IMR-90 (cell line): Measurements from ENCODE around the gene VWA8. TPM values are rescaled to one million over a fixed set of nuclear protein-coding genes. Genes with fewer than 3 reads are reported as not detected.

Experiments used
- ATAC-seq: fragments of 200-7000 bp; cut with Tn5 transposase; 2 replicates; pipeline ENCODE4 v1.9.1; 2020; ENCODE audit warnings: low read depth, mild to moderate bottlenecking, moderate library complexity
- BruUV-seq: library from RNA; stranded (reverse); fragments of 400-500 nt; replicated peaks from 2 replicates; lab custom pipeline; 2021; lab: Mats Ljungman, UMichigan
- CTCF ChIA-PET: fragments of 300-600 bp; formaldehyde crosslinking; extraction: SDS; loops from one replicate; lab custom pipeline; 2021; ENCODE audit warnings: antibody characterized with exemption; lab: Yijun Ruan, JAX
- POLR2A ChIA-PET: fragments of 300-600 bp; sonication (Branson Sonifier 250); formaldehyde crosslinking; loops from one replicate; lab custom pipeline; 2022; ENCODE audit warnings: antibody characterized with exemption; ENCODE audit not compliant: unreplicated experiment; lab: Charles Lee
- DNase-seq: peaks from one replicate; pipeline ENCODE4 v3.0.0; 2013
- H2AFZ ChIP-seq: replicated peaks from 2 replicates; pipeline ENCODE3; 2013; ENCODE audit warnings: low read length, mild to moderate bottlenecking; ENCODE audit not compliant: poor library complexity
- H2AK5ac ChIP-seq: 2 replicates; pipeline ENCODE4 v1.6.1; 2013; ENCODE audit warnings: low read depth, low read length, inconsistent platforms
- H2AK9ac ChIP-seq: replicated peaks from 2 replicates; pipeline ENCODE3; 2013; ENCODE audit warnings: mild to moderate bottlenecking, low read depth, low read length, moderate library complexity; ENCODE audit not compliant: poor library complexity
- H2BK120ac ChIP-seq: 2 replicates; pipeline ENCODE4 v1.6.1; 2013; ENCODE audit warnings: low read depth, low read length, inconsistent platforms
- H2BK15ac ChIP-seq: 3 replicates; pipeline ENCODE4 v1.6.1; 2013; ENCODE audit warnings: low read depth, low read length, inconsistent platforms
- H2BK20ac ChIP-seq: 2 replicates; pipeline ENCODE4 v1.6.1; 2013; ENCODE audit warnings: low read depth, mild to moderate bottlenecking, inconsistent platforms, low read length, moderate library complexity
- H2BK5ac ChIP-seq: 2 replicates; pipeline ENCODE4 v1.6.1; 2013; ENCODE audit warnings: mild to moderate bottlenecking, low read depth, low read length, inconsistent platforms; ENCODE audit not compliant: poor library complexity, severe bottlenecking
- H3K14ac ChIP-seq: replicated peaks from 2 replicates; pipeline ENCODE4 v1.6.1; 2013; ENCODE audit warnings: low read depth, low read length, inconsistent platforms
- H3K18ac ChIP-seq: 2 replicates; pipeline ENCODE4 v1.6.1; 2013; ENCODE audit warnings: low read depth, low read length, control low read depth
- H3K23ac ChIP-seq: 2 replicates; pipeline ENCODE4 v1.6.1; 2013; ENCODE audit warnings: low read depth, low read length, inconsistent platforms
- H3K27ac ChIP-seq: 2 replicates; pipeline ENCODE4 v1.5.1; 2013; ENCODE audit warnings: mild to moderate bottlenecking, control low read depth, low read length; ENCODE audit not compliant: insufficient read depth
- H3K27me3 ChIP-seq: 2 replicates; pipeline ENCODE4 v1.6.1; 2013; ENCODE audit warnings: low read length; ENCODE audit not compliant: control insufficient read depth, insufficient read depth
- H3K36me3 ChIP-seq: 2 replicates; pipeline ENCODE4 v1.6.1; 2013; ENCODE audit warnings: low read length, mixed read lengths; ENCODE audit not compliant: control insufficient read depth, insufficient read depth
- H3K4ac ChIP-seq: 2 replicates; pipeline ENCODE4 v1.6.1; 2013; ENCODE audit warnings: low read depth, low read length, inconsistent platforms
- H3K4me1 ChIP-seq: 2 replicates; pipeline ENCODE4 v1.6.1; 2013; ENCODE audit warnings: low read length, mixed read lengths; ENCODE audit not compliant: control insufficient read depth, insufficient read depth
- H3K4me2 ChIP-seq: 2 replicates; pipeline ENCODE4 v1.6.1; 2013; ENCODE audit warnings: low read depth, mild to moderate bottlenecking, control low read depth, low read length, moderate library complexity
- H3K4me3 ChIP-seq: 2 replicates; pipeline ENCODE4 v1.5.1; 2013; ENCODE audit warnings: low read depth, mild to moderate bottlenecking, control low read depth, low read length, moderate library complexity; ENCODE audit not compliant: insufficient read depth
- H3K56ac ChIP-seq: 2 replicates; pipeline ENCODE4 v1.6.1; 2013; ENCODE audit warnings: low read length, inconsistent platforms; ENCODE audit not compliant: insufficient read depth; ENCODE audit errors: extremely low read depth
- H3K79me1 ChIP-seq, 2 experiments: 2 replicates each; pipeline ENCODE4 v1.6.1; 2013; ENCODE audit warnings: low read length in 2 of 2, inconsistent platforms in 1 of 2, low read depth in 1 of 2
- H3K9ac ChIP-seq: 2 replicates; pipeline ENCODE4 v1.6.1; 2013; ENCODE audit warnings: low read depth, low read length, control low read depth
- H3K9me1 ChIP-seq: 2 replicates; pipeline ENCODE4 v1.6.1; 2013; ENCODE audit warnings: low read length, inconsistent platforms; ENCODE audit not compliant: insufficient read depth
- H3K9me3 ChIP-seq: 2 replicates; pipeline ENCODE4 v1.6.1; 2013; ENCODE audit warnings: low read length; ENCODE audit not compliant: control insufficient read depth, insufficient read depth
- H4K20me1 ChIP-seq: 2 replicates; pipeline ENCODE4 v1.6.1; 2013; ENCODE audit warnings: low read length, inconsistent platforms; ENCODE audit not compliant: insufficient read depth
- H4K5ac ChIP-seq: 2 replicates; pipeline ENCODE4 v1.6.1; 2013; ENCODE audit warnings: mild to moderate bottlenecking, low read depth, low read length, control low read depth
- H4K8ac ChIP-seq, 2 experiments: 2 replicates each; pipeline ENCODE4 v1.6.1; 2013; ENCODE audit warnings: low read depth in 2 of 2, low read length in 2 of 2, control low read depth in 1 of 2, inconsistent platforms in 1 of 2
- H4K91ac ChIP-seq: 2 replicates; pipeline ENCODE4 v1.6.1; 2013; ENCODE audit warnings: low read depth, low read length, inconsistent platforms; ENCODE audit not compliant: insufficient read depth
- BHLHE40 ChIP-seq: fragments of 150-350 bp; IDR thresholded peaks from 2 replicates; pipeline ENCODE4 v1.6.1; 2016; ENCODE audit warnings: mild to moderate bottlenecking, low read depth, low read length
- CEBPB ChIP-seq: IDR thresholded peaks from 2 replicates; pipeline ENCODE4 v1.6.1; 2012; ENCODE audit warnings: low read depth, low read length, improper control_type of control experiment
- POLR2A ChIP-seq: IDR thresholded peaks from 2 replicates; pipeline ENCODE4 v1.6.1; 2012; ENCODE audit warnings: mild to moderate bottlenecking, low read depth, low read length
- WGBS, 2 experiments: methylation state at CpG; one replicate each; pipeline versions ENCODE4 v1.1.5 to v1.1.7; 2013; ENCODE audit warnings: missing lambda C conversion rate in 2 of 2; ENCODE audit not compliant: insufficient read length in 1 of 2; ENCODE audit errors: extremely low coverage in 2 of 2; 5-methylcytosine and 5-hydroxymethylcytosine counted together
- dilution Hi-C: fragments of 300-500 bp; cut with HindIII; formaldehyde crosslinking; loops from one replicate; pipeline ENCODE4 v1.14.3; 2018; ENCODE audit warnings: low sequenced_read_pairs; ENCODE audit not compliant: unreplicated experiment
- in situ Hi-C: fragments of 300-500 bp; cut with MboI; formaldehyde crosslinking; loops from 3 replicates; pipeline ENCODE4 v1.14.3; 2019; ENCODE audit warnings: low sequenced_read_pairs, inconsistent platforms, mixed read lengths
- intact Hi-C: fragments of 100-400 bp; cut with micrococcal nuclease; formaldehyde crosslinking; loops from 2 replicates; pipeline ENCODE4 v1.10.0; 2022
- polyA plus RNA-seq, 3 experiments: library from polyadenylated mRNA; depleted of rRNA; stranded (reverse); fragments of >200 nt; gene quantifications; 2 replicates each; pipeline ENCODE4 v1.2.3, GENCODE V29; 2012; ENCODE audit warnings: low replicate concordance in 1 of 3
- total RNA-seq: library from RNA; depleted of rRNA; stranded (reverse); fragments of >200 nt; gene quantifications from 2 replicates; pipeline ENCODE4 v1.2.3, GENCODE V29; 2012

Gene VWA8
- total and polyA plus RNA-seq, 2 of the 4 experiments (the other 2 are of a cell fraction), result 5.9 to 18.3 TPM

GRCh38 chr13:41693434-41693833 lies 267.5 kb downstream of the VWA8 start:
- BruUV-seq, result no TSS peak
- H3K79me1 ChIP-seq, result no peaks in the 10 kb centered on the region
- no peak overlapping the region for H3K9ac ChIP-seq
- no peak overlapping the region for H2BK15ac ChIP-seq
- H4K5ac ChIP-seq, result no peak overlapping the region
- in situ Hi-C loops (no loop called here), intact Hi-C loops (no loop called here), dilution Hi-C loops (no loop called here)
- H4K91ac ChIP-seq, result no peak overlapping the region
- H2AK9ac ChIP-seq, result no peak overlapping the region
- H2BK120ac ChIP-seq, result no peak overlapping the region
- no peak overlapping the region for H3K27ac ChIP-seq
- H3K23ac ChIP-seq, result no peak overlapping the region
- H4K20me1 ChIP-seq, result no peaks in the 10 kb centered on the region
- peaks cover 7% of the 10 kb centered on the region for H3K4me1 ChIP-seq
- no peak overlapping the region for H3K14ac ChIP-seq
- H2AK5ac ChIP-seq, result no peak overlapping the region
- H3K56ac ChIP-seq, result no peak overlapping the region
- H3K4ac ChIP-seq, result no peak overlapping the region
- no peak overlapping the region for H2BK5ac ChIP-seq
- ChIA-PET POLR2A (interaction anchor here (0.6 kb wide), 1 partner anchor 26 kb away, joined by 3 read pairs; no protein-coding TSS in a partner anchor), CTCF (interaction anchor here (0.5 to 0.8 kb wide), 2 partner anchors 25 to 419 kb away, joined by 3 to 4 read pairs; no protein-coding TSS in a partner anchor)
- no peak overlapping the region for H4K8ac ChIP-seq
- no peak overlapping the region for H3K4me3 ChIP-seq
- no peak overlapping the region for H2AFZ ChIP-seq
- DNase-seq (no peak), ATAC-seq (no peak)
- H3K9me1 ChIP-seq, result peaks cover 2% of the 10 kb centered on the region; the same call in 1 of the 2 replicates
- no CpG with 5 or more reads among the region's 1 CpG for WGBS, 2 experiments
- H3K18ac ChIP-seq, result no peak overlapping the region
- H3K27me3 ChIP-seq, result no peaks in the 10 kb centered on the region
- no peak overlapping the region for H3K4me2 ChIP-seq
- no peaks in the 10 kb centered on the region for H3K9me3 ChIP-seq
- TF ChIP-seq BHLHE40 (no peak), CEBPB (peak; percentile 56), POLR2A (no peak)
- H2BK20ac ChIP-seq, result no peak overlapping the region
- no peaks in the 10 kb centered on the region for H3K36me3 ChIP-seq
